NCI-H2196 (cell line): ENCODE results near the gene BORCS8.
A peak's percentile ranks its signal among the peaks of the same experiment; 100 is the strongest.
"Not testable (repeated sequence)": the region's sequence is repeated elsewhere in the genome, so short reads cannot be mapped to it uniquely, and the experiment has no call there.

ENCODE experiments used
- DNase-seq: peaks from one replicate; lab custom pipeline; 2025; ENCODE audit not compliant: unreplicated experiment; lab: John Stamatoyannopoulos, UW

BORCS8 gene

DNA sequence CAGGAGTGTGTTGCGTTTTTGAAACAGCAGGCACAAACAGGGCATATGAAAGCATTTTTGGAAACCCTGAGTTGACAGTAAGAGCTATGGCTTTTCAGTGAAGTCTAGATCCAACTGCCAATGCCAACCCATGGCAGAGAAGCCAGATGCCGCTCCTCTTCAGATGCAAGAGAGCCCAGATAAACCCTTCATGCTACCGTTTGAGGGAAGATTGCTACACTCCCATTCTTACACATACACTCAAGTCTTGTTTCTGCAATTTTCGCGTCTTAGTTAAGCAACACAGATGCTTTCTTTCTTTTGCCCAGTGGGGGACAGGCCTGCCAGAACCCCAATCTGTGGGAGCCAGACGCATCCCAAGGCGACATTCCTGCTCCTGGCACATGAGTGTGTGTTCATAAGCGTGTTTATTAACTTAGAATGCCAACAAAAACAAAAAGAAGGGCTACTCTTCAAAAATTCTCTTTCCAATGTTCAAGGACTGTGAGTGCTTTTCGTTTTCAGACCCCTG lies 10.4 kb downstream of the BORCS8 start:
- DNase-seq: no peak

DNA sequence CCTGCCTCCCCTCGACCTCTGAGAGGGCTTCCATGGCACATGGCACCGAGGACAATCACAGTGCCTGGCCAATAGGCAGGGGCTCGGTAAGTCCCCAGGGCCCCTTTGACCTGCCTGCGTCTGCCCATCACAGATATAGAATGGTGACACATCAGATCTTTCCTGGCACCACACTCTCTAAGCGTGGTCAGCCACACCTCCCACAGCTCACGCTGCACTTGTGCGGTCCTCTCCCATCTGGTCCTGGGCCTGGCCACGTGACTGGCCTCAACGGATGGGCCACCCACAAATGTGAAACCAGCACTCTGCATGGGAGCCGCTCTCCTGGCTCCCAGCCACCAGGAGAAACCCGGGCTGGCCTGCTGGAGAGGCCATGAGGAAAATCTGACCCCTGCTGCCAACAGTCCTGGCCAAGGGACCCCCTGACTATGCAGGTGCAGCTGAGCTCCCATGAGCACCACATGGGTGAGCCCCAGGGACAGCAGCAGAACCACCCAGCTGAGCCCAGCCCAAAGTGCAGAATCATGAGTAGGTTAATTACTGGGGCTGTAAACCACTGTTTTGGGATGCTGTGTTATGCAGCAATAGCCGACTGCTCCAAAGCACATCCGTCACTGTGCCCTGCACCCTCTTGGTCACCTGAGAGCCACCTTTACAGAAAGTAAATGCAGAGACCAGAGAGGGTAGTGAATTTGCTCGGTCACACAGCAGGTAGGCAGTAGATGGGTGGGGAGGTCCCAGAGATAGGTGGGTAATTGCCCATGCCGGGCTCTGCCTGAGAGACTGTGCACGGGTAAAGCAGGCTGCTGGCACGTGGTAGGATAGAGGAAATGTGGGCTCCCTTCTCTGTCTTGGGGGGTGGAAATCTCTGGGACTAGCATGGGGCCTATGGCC lies 12.2 kb downstream of the BORCS8 start:
- DNase-seq: no peak

DNA sequence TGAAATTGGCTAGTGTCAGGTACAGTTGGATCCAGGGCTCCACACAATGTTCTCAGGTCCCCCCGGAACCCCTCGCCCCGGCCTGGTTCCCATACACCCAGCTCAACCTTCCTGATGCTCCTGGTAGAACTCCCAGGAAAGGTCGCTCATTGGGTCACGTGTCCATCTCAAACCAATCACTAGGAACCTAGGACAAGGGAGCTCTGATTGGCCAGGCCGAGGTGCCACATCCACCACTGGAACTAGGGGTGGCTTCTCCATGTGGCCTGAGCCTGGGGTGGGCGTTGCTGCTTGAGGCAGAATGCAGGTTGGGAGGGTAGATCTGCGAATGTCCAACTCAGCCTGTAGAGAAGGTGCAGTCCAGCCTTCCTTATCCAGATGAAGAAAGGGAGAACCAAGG lies 15.0 kb downstream of the BORCS8 start:
- no peak for DNase-seq

DNA sequence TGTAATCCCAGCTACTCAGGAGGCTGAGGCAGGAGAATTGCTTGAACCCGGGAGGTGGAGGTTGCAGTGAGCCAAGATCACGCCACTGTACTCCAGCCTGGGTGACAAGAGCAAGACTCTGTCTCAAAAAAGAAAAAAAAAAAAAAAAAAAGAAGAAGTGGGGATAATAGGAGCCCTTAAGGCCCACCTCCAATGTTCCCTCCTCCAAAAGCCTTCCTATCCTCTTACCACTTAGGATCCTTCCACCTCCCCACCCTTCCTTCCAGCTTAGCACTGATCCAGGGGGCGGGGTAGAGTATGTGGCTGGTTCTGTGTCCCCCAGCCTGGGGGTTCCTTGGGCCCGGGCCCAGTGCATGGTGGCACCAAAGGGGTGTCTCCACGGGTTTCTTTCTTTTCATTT lies 18.7 kb downstream of the BORCS8 start:
- DNase-seq: not testable (repeated sequence)

DNA sequence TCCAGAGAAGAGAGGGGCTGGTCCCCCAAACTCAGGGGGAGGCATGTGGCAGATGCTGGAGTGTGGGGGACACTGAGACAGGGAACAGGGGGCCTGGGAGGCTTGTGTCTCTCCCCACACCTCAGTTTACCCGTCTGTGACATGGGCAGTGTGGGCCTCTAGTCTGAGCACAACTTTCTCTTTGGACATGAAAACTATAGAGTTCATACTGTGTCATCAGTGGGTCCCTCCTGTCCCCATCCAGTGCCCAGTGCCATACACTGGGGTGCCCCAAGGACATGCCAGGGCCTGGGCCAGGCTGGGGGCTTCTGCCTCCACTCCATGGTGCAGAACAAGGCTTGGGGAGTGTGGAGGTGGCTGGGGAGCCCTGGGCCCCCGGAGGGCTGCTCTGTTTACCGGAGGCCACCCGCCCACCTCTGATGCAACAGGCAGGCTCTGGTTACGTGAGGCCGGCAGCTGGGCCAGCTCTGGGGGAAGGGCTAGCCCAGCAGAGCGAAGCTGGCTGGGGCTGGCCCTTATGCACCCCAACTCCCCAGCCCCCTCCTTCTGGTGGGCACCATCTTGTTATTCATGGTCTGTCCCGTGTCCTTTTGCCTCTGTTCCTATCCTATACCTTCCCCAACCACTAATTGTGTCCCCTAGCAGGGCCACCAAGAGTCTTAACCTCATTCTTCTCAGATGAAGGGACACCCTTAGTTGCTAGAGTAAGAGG lies 20.0 kb downstream of the BORCS8 start:
- peak; percentile 13 for DNase-seq

DNA sequence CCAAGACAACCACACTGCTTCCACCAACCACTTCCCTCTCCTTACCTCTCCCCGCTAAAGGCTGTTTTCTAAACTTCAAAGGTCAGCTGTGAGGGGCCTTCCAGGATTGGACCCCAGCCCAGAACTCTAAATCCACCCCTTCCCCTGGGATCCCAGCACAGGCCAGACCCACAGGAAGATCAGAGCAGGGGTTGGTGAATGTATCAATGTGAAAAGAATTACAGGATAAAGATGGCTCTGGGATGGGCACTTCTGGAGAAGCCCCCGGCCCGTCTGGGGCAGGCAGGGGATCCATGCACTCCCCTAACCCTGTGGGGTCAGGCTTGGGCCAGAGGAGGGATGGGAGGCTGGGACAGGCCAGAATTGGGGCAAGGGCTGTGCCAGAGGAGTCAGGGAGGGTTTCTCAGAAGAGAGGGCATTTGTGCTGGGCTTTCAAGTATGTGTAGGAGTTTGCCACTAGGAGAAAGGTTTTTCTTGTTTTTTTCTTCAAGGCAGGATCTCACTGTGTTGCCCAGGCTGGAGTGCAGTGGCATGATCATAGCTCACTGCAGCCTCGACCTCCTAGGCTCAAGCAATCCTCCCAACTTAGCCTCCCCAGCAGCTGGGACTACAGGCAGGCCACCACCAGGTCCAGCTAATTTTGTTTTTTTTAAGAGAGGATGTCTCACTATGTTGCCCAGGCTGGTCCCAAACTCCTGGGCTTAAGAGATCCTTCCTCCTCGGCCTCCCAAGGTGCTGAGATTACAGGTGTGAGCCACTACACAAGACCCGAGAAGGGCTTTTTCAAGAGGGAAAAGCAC lies 20.9 kb downstream of the BORCS8 start:
- DNase-seq: no peak

DNA sequence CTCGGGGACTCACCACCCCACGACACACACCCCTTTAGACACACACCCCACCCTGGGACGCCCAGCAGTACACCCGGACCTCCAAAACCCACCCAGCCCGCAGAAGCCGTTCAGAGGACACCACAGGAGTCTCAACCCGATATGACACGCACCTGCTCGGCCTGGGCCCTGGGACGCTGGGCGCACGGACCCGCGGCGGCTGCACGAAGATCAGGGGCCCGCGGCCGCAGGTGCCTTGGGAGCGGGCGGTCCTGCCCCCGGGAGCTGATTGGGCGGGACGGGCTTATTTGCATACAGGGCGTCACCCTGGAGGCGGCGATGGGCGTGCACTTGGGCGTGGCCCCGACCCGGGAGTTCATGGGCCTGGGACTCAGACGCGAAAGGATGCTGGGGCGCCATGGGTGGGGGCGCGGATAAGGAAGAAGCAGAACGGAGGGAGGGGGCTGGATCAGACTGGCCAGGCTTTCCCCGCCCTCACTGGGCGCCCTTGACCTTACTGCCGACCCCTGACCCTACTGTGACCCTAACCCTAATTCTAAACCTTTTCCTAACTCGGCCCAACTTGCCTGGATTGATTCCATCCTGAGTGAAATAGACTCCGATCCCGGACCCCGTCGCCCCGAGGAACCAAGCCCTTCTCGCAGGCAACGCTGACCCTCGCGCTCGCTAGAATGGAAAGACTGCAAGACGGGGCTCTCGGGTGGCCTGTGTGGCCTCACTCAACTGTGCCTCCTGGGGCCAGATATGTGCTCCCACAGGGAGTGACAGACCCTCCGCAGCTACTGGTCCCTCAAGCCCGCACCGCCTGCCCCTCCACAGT lies 21.7 kb downstream of the BORCS8 start, which contains the start of gene MEF2B:
TSS of gene MEF2B (minus strand) at position 211 of the 820 bp plus-strand sequence. CDS start 19,528 bp downstream, outside the sequence.
- peak; percentile 92 for DNase-seq

DNA sequence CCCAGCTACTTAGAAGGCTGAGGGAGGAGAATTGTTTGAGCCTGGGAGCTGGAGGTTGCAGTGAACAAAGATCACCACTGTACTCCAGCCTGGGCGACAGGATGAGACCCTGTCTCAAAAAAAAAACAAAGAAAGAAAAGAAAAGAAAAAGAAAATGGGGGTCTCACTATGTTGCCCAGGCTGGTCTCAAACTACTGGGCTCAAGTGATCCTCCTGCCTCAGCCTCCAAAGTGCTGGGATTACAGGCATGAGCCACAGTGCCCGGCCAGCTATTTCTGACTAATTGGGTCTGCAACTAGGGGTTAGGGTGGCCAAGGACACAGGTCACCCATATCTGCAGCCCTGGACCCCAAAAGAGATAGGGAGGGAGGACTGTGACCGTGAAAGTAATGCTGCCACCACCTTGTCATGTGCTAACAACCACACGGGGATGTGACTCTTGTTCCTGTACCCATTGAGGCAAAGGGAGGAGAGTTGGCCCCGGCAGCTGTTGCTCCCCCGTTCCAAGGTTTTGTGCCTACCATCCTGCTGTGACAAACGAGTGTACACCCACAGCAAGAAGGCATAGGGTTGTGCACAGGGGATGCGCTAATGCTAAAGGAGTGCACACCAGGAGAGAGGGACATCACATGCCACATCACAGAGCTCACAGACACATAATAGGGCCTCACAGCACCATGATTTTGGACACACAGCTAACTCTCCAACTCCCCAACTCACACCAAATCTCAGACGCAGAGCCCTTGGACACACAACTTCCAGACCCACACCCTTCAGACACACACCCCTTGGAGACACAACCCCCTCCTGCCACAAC lies 22.5 kb downstream of the BORCS8 start:
- DNase-seq: no peak

DNA sequence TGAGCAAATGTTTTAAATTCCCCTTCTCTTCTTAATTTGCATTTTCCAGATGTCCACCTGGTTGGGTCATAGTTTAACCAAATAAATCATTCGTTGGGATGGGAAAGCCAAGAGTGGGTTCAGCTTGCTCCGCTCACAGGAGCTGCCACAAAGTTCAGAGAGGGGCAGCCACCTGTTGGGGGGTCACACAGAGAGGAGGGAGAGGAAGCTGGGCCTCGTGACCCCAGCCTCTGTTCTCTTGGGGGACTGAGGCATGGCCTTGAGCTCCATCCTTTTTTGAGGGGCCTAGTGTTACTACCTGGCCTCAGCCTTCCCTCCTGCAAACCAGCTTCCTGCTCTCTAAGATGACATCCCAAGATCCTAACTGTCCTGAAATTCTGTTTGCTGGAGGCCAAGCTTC lies 24.3 kb downstream of the BORCS8 start:
- no peak for DNase-seq

DNA sequence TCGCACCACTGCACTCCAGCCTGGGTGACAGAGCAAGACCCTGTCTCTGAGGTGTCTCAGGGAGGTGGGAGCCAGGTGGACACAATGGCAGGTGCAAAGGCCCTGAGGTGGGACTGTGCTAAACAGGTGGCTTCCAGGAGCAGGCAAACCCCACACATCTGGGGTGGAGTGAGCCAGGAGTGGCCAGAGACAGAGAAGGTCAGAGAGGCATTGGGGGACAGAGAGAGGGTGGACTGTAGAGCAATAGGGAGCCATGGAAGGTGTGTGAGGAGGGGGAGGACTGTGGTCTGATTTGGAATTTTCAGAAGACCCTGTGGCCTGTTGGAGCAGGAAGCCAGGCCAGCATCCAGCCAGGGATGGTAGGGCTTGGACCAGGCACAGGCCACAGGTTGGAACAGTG lies 26.6 kb downstream of the BORCS8 start:
- DNase-seq: no peak

DNA sequence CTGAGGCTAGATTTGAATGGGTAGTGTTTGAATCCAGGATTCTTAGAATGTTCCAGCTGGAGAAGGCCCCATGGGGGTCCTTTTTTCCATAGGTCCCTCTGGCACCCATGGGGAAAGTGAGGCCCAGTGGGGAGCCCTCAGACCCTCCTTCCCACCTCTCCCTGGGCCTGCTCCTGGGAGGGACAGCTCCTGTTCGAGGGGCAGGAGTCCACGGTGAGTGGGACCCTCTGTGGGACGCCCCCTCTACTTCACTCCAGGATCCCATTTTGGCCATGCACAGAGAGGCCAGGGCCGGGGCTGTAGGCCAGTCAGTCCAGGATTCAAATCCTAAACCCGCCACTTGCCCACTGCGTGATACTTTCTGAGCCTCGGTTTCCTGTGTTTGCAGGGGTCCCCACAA lies 29.5 kb downstream of the BORCS8 start:
- DNase-seq: no peak

DNA sequence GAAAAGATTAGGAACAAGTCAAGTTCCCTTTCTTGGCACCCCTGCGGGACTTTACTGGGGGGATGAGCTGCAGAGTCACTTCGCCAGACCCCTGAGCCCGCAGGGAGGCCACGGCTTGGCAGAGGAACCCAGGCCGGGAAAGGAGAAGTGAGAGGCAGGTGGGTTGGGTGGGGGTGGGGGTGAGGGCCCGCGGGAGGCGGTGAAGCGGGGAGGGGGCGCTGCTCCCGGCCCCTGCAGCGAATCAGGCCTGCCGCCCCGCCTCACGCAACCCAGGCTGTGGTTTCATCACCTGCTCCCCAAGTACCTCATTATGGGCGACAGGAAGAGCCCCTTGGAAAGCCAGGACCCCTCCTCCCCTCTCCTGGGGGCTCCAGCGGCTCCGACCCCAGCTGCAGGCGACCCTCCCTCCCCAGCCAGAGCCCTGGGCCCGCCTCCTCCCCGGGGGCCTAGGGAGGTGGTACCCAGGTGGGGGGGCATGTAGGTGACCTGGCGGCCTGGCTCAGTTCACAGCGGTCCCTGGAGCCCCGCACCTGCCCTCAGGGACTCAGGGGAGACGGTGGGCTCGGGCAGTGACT lies 31.4 kb downstream of the BORCS8 start:
- no peak for DNase-seq

DNA sequence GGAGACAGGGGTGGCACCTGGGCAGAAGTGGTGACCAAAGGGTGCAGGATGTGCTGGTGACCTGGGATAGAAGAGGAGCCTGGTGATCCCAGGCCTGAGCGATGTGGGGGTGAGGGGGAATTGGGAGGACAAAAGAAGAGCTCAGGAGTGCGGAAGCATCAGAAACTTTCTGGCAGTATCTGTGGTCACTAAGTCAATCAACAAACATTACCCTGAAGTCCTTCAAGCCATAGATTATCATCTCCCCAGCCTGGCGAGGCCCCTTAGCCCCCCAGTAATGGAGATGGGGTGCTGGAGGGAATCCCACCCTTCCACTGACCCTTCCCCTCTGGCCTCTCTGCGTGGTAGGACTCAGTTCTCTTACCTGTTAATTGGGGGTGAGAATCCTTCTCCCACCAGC lies 32.4 kb downstream of the BORCS8 start:
- no peak for DNase-seq

DNA sequence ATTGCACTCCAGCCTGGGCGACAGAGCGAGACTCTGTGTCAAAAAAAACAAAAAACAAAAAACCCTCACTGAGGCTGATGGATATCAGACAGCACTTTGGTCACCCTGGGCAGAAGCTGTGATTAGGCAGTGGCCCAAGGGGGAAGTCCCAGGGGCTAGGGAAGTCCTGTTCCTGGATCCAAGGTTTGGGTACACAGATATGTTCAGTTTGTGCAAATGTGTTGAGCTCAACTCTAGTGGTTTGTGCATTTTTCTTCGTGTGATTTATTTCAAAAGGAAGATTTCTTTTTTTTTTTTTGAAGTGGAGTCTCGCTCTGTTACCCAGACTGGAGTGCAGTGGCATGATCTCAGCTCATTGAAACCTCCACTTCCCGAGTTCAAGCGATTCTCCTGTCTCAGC lies 34.1 kb downstream of the BORCS8 start:
- no peak for DNase-seq

DNA sequence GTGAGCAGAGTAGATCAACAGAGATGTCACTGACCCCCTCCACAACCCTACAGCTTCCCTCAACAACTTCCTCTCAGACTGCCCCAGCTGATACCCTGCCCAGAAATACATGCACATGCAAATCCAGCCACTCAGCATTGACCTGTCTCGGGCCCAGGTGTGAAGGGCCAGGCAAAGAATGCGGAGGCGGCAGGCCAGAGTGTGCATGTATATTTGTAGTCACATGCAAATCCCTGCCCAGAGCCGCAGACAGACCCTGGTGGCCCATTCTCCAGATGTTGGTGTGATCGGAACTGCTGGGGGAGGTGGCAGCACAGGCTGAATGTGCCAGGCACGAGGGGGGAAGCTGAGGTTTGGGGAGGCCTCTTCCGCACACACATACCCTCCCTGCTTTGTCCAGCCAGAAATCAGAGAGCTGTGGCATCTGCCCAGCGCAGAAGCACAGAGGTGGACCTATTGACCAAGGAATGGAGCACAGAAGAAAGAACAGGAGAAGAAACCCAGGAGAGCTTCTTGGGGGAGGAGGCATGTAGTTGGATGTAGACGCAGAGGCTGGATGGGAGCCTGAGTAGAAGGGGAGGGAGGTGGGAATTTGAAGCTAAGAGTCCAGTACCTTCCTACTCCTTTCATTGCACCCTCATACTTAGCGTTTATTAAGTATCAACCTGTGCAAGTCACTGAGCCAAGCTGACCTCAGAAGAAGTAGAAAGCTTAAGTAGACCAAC lies 36.3 kb downstream of the BORCS8 start:
- no peak for DNase-seq

DNA sequence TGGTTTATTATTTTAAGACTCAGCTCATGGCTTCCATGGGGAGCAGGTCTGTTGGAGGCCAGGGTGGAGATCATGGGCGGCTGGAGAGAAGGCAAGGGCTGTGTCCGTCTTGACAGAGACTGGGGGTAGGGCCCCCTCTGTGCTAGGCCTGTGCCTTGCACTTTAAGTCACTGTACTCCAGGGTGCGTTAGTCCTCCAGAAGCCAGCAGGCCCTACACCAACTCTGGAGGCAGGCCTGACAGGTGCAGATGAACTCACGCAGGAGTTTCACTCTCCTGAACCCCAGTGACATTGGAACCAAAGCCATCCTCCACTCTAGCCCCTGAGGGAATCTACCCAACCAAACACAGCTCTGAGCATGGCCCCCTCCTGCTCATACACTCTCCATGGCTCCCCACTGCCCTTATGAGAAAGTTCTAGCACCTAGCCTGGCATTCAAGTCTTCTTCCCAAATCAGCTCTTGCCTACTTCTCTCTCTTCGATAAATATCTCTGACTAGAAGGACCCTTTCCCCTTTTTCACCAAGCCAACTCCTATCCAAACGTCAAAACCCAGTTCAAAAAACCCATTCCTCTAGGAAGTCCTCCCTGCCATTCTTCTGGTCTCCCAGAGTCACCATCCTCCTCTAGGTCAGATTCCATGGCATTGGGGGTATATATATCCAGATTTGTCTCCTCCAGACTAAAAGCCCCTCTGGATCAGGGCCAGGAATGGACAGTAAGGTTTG lies 37.0 kb downstream of the BORCS8 start:
- DNase-seq: no peak

DNA sequence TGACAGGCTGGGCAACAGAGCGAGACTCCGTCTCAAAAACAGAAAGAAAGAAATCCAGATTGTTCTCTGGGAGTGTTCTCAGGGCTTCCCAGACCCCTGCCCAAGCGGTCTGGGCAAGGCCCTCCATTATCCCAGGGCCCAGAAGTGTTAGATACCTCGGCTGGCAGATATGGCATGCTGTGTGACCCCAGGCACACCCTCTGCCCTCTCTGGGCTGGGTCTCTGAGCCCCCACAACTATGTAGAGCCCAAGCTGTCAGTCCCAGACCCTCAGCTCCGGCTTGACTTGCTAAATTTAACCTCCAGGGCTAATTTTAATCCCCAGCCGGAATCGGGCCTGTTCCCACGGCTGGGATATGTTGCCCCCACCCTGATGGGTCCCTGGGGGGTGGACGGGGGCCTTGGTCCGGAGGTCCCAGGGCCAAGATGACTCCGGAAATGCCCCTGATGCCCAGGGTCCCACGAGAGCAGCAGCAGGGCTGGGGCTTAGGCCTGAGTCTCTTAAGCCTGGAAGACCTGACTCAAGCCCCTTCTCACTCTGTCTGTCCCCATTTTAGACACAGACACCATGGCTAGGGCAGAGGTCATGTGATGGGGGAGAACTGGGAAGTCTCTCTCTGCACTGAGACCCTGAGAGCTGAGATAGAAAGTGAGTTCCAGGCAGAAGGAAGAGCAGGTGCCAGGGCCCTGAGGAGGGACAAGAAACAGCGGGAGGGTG lies 39.1 kb downstream of the BORCS8 start:
- no peak for DNase-seq
